NCI-H2196 treated with DMSO at 0.1 percent for 48 hours (cell line): ENCODE results near the gene MMP15.
"Not testable (repeated sequence)": the region's sequence is repeated elsewhere in the genome, so short reads cannot be mapped to it uniquely, and the experiment has no call there.

Experiments
- DNase-seq: peaks from one replicate; lab custom pipeline; 2025; ENCODE audit not compliant: unreplicated experiment; lab: John Stamatoyannopoulos, UW

MMP15 gene

GRCh38 chr16:58025351-58026138 lies at the start of gene MMP15:
Gene MMP15 (plus strand): TSS chr16:58025754. CDS start chr16:58026351, 597 bp downstream.
- DNase-seq, result peak; percentile 53

- no peak for DNase-seq
Observed at GRCh38 chr16:57976331-57976796, 49.2 kb upstream of the MMP15 start.

- no peak for DNase-seq
Observed at GRCh38 chr16:57977418-57978069, 48.0 kb upstream of the MMP15 start.

GRCh38 chr16:57978070-57978465 lies 47.5 kb upstream of the MMP15 start:
- DNase-seq, result not testable (repeated sequence)

- no peak for DNase-seq
Observed at GRCh38 chr16:57979006-57979585, 46.5 kb upstream of the MMP15 start.

- DNase-seq, result no peak
Observed at GRCh38 chr16:57981636-57982035, 43.9 kb upstream of the MMP15 start.

GRCh38 chr16:57982385-57982784 lies 43.2 kb upstream of the MMP15 start:
- no peak for DNase-seq

- DNase-seq, result no peak
Observed at GRCh38 chr16:57984443-57985203, 40.9 kb upstream of the MMP15 start.

- DNase-seq, result no peak
Observed at GRCh38 chr16:57985204-57986181, 40.1 kb upstream of the MMP15 start.

GRCh38 chr16:57986196-57986595 lies 39.4 kb upstream of the MMP15 start:
- no peak for DNase-seq

- no peak for DNase-seq
Observed at GRCh38 chr16:57987441-57988177, 37.9 kb upstream of the MMP15 start.

GRCh38 chr16:57988929-57989328 lies 36.6 kb upstream of the MMP15 start:
- DNase-seq, result peak; percentile 59

GRCh38 chr16:57991551-57992059 lies 33.9 kb upstream of the MMP15 start:
- DNase-seq, result no peak

GRCh38 chr16:57992084-57992483 lies 33.5 kb upstream of the MMP15 start:
- DNase-seq, result no peak

- no peak for DNase-seq
Observed at GRCh38 chr16:57993438-57993837, 32.1 kb upstream of the MMP15 start.

- no peak for DNase-seq
Observed at GRCh38 chr16:57993897-57994296, 31.7 kb upstream of the MMP15 start.

- no peak for DNase-seq
Observed at GRCh38 chr16:57994361-57994760, 31.2 kb upstream of the MMP15 start.

GRCh38 chr16:57994778-57995177 lies 30.8 kb upstream of the MMP15 start:
- DNase-seq, result no peak

GRCh38 chr16:57995721-57996405 lies 29.7 kb upstream of the MMP15 start:
- no peak for DNase-seq
